CD4-positive, alpha-beta T cell treated with Interleukin-10 for 1 hour (primary cell): ENCODE data around the gene TMEM14A.
A peak's percentile ranks its signal among the peaks of the same experiment; 100 is the strongest.
"Not testable (repeated sequence)": the region's sequence is repeated elsewhere in the genome, so short reads cannot be mapped to it uniquely, and the experiment has no call there.

Source experiments
- DNase-seq: peaks from one replicate; pipeline ENCODE4 v3.0.0-alpha.2; 2020

The TMEM14A gene

GRCh38 chr6:52704781-52705502, 34.0 kb downstream of the TMEM14A start:
- DNase-seq, result not testable (repeated sequence)

GRCh38 chr6:52706001-52706400, 35.1 kb downstream of the TMEM14A start:
- DNase-seq, result no peak

GRCh38 chr6:52707963-52708680, 37.2 kb downstream of the TMEM14A start:
- DNase-seq, result no peak

GRCh38 chr6:52712136-52712535, 41.2 kb downstream of the TMEM14A start:
- no peak for DNase-seq

GRCh38 chr6:52714761-52715160, 43.8 kb downstream of the TMEM14A start:
- DNase-seq, result not testable (repeated sequence)

- no peak for DNase-seq
Observed at GRCh38 chr6:52718550-52718949, 47.6 kb downstream of the TMEM14A start.

- DNase-seq, result no peak
Observed at GRCh38 chr6:52720321-52720720, 49.4 kb downstream of the TMEM14A start.

- DNase-seq, result no peak
Observed at GRCh38 chr6:52724042-52724405, 53.1 kb downstream of the TMEM14A start.

- DNase-seq, result peak; percentile 42
Observed at GRCh38 chr6:52724406-52725121, 53.7 kb downstream of the TMEM14A start.

GRCh38 chr6:52725143-52725534, 54.2 kb downstream of the TMEM14A start:
- DNase-seq, result no peak

GRCh38 chr6:52725535-52726192, 54.8 kb downstream of the TMEM14A start:
- no peak for DNase-seq

- DNase-seq, result no peak
Observed at GRCh38 chr6:52726193-52726542, 55.3 kb downstream of the TMEM14A start.

- DNase-seq, result no peak
Observed at GRCh38 chr6:52726741-52727535, 56.0 kb downstream of the TMEM14A start.

- no peak for DNase-seq
Observed at GRCh38 chr6:52727908-52728307, 57.0 kb downstream of the TMEM14A start.

- DNase-seq, result no peak
Observed at GRCh38 chr6:52728394-52728793, 57.5 kb downstream of the TMEM14A start.

GRCh38 chr6:52729576-52729975, 58.7 kb downstream of the TMEM14A start:
- DNase-seq, result no peak

GRCh38 chr6:52731719-52732118, 60.8 kb downstream of the TMEM14A start:
- no peak for DNase-seq

- DNase-seq, result no peak
Observed at GRCh38 chr6:52733172-52733571, 62.3 kb downstream of the TMEM14A start.

- DNase-seq, result no peak
Observed at GRCh38 chr6:52734072-52734471, 63.2 kb downstream of the TMEM14A start.

- DNase-seq, result no peak
Observed at GRCh38 chr6:52735071-52735470, 64.2 kb downstream of the TMEM14A start.

- no peak for DNase-seq
Observed at GRCh38 chr6:52736145-52736544, 65.2 kb downstream of the TMEM14A start.
